HCT116 (cell line): ENCODE data around the gene NLRP5. TPM values are rescaled to one million over a fixed set of nuclear protein-coding genes. Genes with fewer than 3 reads are reported as not detected.
"Not testable (repeated sequence)": the region's sequence is repeated elsewhere in the genome, so short reads cannot be mapped to it uniquely, and the experiment has no call there.

Source experiments
- ATAC-seq: fragments of 200-7000 bp; cut with Tn5 transposase; 2 replicates; pipeline ENCODE4 v1.9.1; 2020; ENCODE audit warnings: mild to moderate bottlenecking, moderate library complexity
- BruUV-seq: library from RNA; stranded (reverse); fragments of 400-500 nt; replicated peaks from 2 replicates; lab custom pipeline; 2021; lab: Mats Ljungman, UMichigan
- CTCF ChIA-PET: fragments of 300-600 bp; sonication (Branson Sonifier 250); formaldehyde crosslinking; loops from one replicate; lab custom pipeline; 2021; ENCODE audit warnings: antibody characterized with exemption; lab: Charles Lee
- POLR2A ChIA-PET: fragments of 300-600, 350-600 bp; sonication (Branson Sonifier 250); formaldehyde crosslinking; loops from one replicate; lab custom pipeline; 2021; ENCODE audit warnings: antibody characterized with exemption; lab: Charles Lee
- RAD21 ChIA-PET, 2 experiments: fragments of 300-600 bp; sonication (Branson Sonifier 250); formaldehyde crosslinking; loops; one replicate each; lab custom pipeline; 2023; ENCODE audit warnings: low total read pairs in 2 of 2; ENCODE audit not compliant: uncharacterized antibody in 2 of 2, unreplicated experiment in 2 of 2, low non-redundant PET in 1 of 2; lab: Charles Lee
- DNase-seq: peaks from one replicate; pipeline ENCODE4 v3.0.0-alpha.2; 2010; ENCODE audit warnings: low read depth, low spot score
- H2AFZ ChIP-seq: fragments of 200-600 bp; shearing (Covaris generic), sonication (generic); 2 replicates; pipeline ENCODE4 v1.6.1; 2017; ENCODE audit warnings: low read depth, mixed run types, mixed read lengths, antibody characterized with exemption, low read length; ENCODE audit not compliant: poor library complexity, severe bottlenecking
- H3K27ac ChIP-seq: 2 replicates; pipeline ENCODE4 v1.5.1; 2012; ENCODE audit warnings: low read depth, low read length
- H3K27me3 ChIP-seq: fragments of 200-600 bp; sonication (generic); 2 replicates; pipeline ENCODE4 v1.6.1; 2016; ENCODE audit warnings: mixed run types, low read length, mixed read lengths; ENCODE audit not compliant: insufficient read depth
- H3K36me3 ChIP-seq, 2 experiments: fragments of 200-500 bp in 1 of 2; fragments of 200-600 bp in 1 of 2; sonication (Bioruptor generic) in 1 of 2; sonication (generic) in 1 of 2; 2 replicates each; pipeline versions ENCODE4 v1.5.1 to v1.6.1; 2014 to 2016; ENCODE audit warnings: low read length in 2 of 2, inconsistent platforms in 1 of 2, mixed read lengths in 1 of 2, mixed run types in 1 of 2; ENCODE audit not compliant: insufficient read depth in 2 of 2, control insufficient read depth in 1 of 2
- H3K4me1 ChIP-seq, 2 experiments: fragments of 200-600 bp in 1 of 2; sonication (generic) in 1 of 2; 2 replicates each; pipeline versions ENCODE4 v1.5.1 to v1.6.1; 2012 to 2017; ENCODE audit warnings: low read length in 2 of 2, inconsistent platforms in 1 of 2, mild to moderate bottlenecking in 1 of 2, mixed read lengths in 1 of 2, mixed run types in 1 of 2, moderate library complexity in 1 of 2; ENCODE audit not compliant: insufficient read depth in 2 of 2, control insufficient read depth in 1 of 2
- H3K4me2 ChIP-seq: fragments of 200-600 bp; sonication (generic); 2 replicates; pipeline ENCODE4 v1.6.1; 2017; ENCODE audit warnings: mixed run types, low read length, mixed read lengths
- H3K4me3 ChIP-seq, 2 experiments: fragments of 200-600 bp in 1 of 2; sonication (generic) in 1 of 2; replicated peaks in 1 of 2; 2 replicates each; pipeline ENCODE4 v1.5.1; 2011 to 2016; ENCODE audit warnings: low read length in 2 of 2, control low read depth in 1 of 2, low read depth in 1 of 2, mild to moderate bottlenecking in 1 of 2, mixed read lengths in 1 of 2, mixed run types in 1 of 2
- H3K79me2 ChIP-seq: fragments of 200-600 bp; sonication (generic); 2 replicates; pipeline ENCODE4 v1.6.1; 2017; ENCODE audit warnings: mild to moderate bottlenecking, mixed run types, low read length, moderate library complexity, mixed read lengths; ENCODE audit not compliant: insufficient read depth
- H3K9ac ChIP-seq: fragments of 200-600 bp; sonication (generic); 2 replicates; pipeline ENCODE4 v1.6.1; 2016; ENCODE audit warnings: low read length, mixed read lengths
- H3K9me2 ChIP-seq: fragments of 200-600 bp; sonication (generic), shearing (Covaris generic); 2 replicates; pipeline ENCODE4 v1.6.1; 2017; ENCODE audit warnings: mixed run types, mild to moderate bottlenecking, moderate library complexity; ENCODE audit not compliant: insufficient read depth
- H3K9me3 ChIP-seq, 2 experiments: fragments of 200-500 bp in 1 of 2; fragments of 200-600 bp in 1 of 2; sonication (Bioruptor generic) in 1 of 2; sonication (generic) in 1 of 2; 2 replicates each; pipeline ENCODE4 v1.6.1; 2014 to 2017; ENCODE audit warnings: low read length in 2 of 2, mixed read lengths in 2 of 2, inconsistent platforms in 1 of 2, low read depth in 1 of 2, mild to moderate bottlenecking in 1 of 2, mixed run types in 1 of 2, moderate library complexity in 1 of 2; ENCODE audit not compliant: control insufficient read depth in 1 of 2, insufficient read depth in 1 of 2
- H4K20me1 ChIP-seq: fragments of 200-600 bp; sonication (generic), shearing (Covaris generic); 2 replicates; pipeline ENCODE4 v1.6.1; 2017; ENCODE audit warnings: mixed run types, mild to moderate bottlenecking, moderate library complexity; ENCODE audit not compliant: insufficient read depth
- CEBPB ChIP-seq: IDR thresholded peaks from 2 replicates; pipeline ENCODE4 v1.6.1; 2012; ENCODE audit warnings: low read depth
- CTCF ChIP-seq, 3 experiments: fragments of 200-600 bp in 1 of 3; sonication (generic) in 1 of 3; IDR thresholded peaks in 2 of 3; conservative IDR thresholded peaks in 1 of 3; 2 replicates each; pipeline ENCODE4 v1.5.1; 2012 to 2017; ENCODE audit warnings: low read depth in 2 of 3, low read length in 2 of 3, antibody characterized with exemption in 1 of 3, borderline replicate concordance in 1 of 3, control low read depth in 1 of 3, mild to moderate bottlenecking in 1 of 3, mixed read lengths in 1 of 3, mixed run types in 1 of 3, moderate library complexity in 1 of 3; ENCODE audit not compliant: insufficient read depth in 1 of 3
- EZH2 ChIP-seq: fragments of 200-600 bp; sonication (generic); IDR thresholded peaks from 2 replicates; pipeline ENCODE4 v1.6.1; 2017; ENCODE audit warnings: antibody characterized with exemption, mixed run types
- MAX ChIP-seq: IDR thresholded peaks from 2 replicates; pipeline ENCODE4 v1.6.1; 2012
- RAD21 ChIP-seq: IDR thresholded peaks from 2 replicates; pipeline ENCODE4 v1.6.1; 2012; ENCODE audit warnings: low read depth, mild to moderate bottlenecking
- ZFX ChIP-seq: fragments of 450-650 bp; IDR thresholded peaks from 2 replicates; pipeline ENCODE4 v1.6.1; 2017
- intact Hi-C: fragments of 100-400 bp; cut with micrococcal nuclease; formaldehyde crosslinking; loops from 2 replicates; pipeline ENCODE4 v1.10.0; 2022
- total RNA-seq: library from RNA; stranded (reverse); gene quantifications from one replicate; pipeline ENCODE4 v1.2.1, GENCODE V29; 2021; ENCODE audit not compliant: unreplicated experiment
- TF ChIP-seq, protein P1 (sequence below): IDR thresholded peaks from 2 replicates; pipeline ENCODE4 v1.6.1; 2012

Gene NLRP5
- total RNA-seq, 1 experiment from 2014 or later: 0.30 TPM

GRCh38 chr19:56104423-56104822, 117.8 kb downstream of the NLRP5 start (continued):
- TF ChIP-seq CEBPB: no peak
- TF ChIP-seq MAX: no peak
- TF ChIP-seq, protein P1, sequence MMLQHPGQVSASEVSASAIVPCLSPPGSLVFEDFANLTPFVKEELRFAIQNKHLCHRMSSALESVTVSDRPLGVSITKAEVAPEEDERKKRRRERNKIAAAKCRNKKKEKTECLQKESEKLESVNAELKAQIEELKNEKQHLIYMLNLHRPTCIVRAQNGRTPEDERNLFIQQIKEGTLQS: no peak
- no peak for TF ChIP-seq EZH2
- TF ChIP-seq ZFX: no peak

GRCh38 chr19:56105090-56105701, 118.6 kb downstream of the NLRP5 start:
- no TSS peak for BruUV-seq

DNA sequence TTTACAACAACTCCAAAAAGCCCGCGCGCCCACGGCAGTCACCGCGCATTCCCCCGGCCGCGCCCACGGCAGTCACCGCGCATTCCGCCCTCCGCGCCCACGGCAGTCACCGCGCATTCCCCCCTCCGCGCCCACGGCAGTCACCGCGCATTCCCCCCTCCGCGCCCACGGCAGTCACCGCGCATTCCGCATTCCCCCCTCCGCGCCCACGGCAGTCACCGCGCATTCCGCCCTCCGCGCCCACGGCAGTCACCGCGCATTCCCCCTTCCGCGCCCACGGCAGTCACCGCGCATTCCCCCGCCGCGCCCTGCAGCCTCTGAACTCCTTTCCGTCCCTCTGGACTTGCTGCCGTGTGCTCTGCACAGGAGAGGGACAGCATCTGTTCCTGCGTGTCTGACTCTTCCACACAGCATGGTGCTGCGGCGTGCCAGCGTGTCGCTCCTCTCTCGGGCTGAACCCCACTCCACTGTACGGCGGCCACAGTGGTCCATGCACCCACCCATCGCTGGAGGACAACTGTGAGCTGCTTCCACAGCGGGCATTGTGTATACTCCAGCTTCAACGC, 119.3 kb downstream of the NLRP5 start:
- H3K9me2 ChIP-seq, H3K9me3 ChIP-seq, H3K4me2 ChIP-seq, H3K4me3 ChIP-seq, H2AFZ ChIP-seq, intact Hi-C loops, H3K36me3 ChIP-seq, H3K27ac ChIP-seq, BruUV-seq, H3K9ac ChIP-seq, H3K4me1 ChIP-seq, H4K20me1 ChIP-seq, RAD21 ChIA-PET, ATAC-seq, H3K27me3 ChIP-seq, POLR2A ChIA-PET, DNase-seq: not testable (repeated sequence)
- CTCF ChIA-PET: interaction anchor here (1.3 to 1.4 kb wide), 4 partner anchors 10 to 228 kb away, joined by 4 to 8 read pairs (median 6); no protein-coding TSS in a partner anchor
- peaks cover 94% of the 10 kb centered on the region for H3K79me2 ChIP-seq

More at GRCh38 chr19:56105090-56105701, 118.6 kb downstream of the NLRP5 start:
- H3K9ac ChIP-seq: no peak overlapping the region
- intact Hi-C loops: no loop called here
- no peaks in the 10 kb centered on the region for H3K27me3 ChIP-seq
- H3K4me1 ChIP-seq: peaks cover 0 to 9% of the 10 kb centered on the region in 2 experiments; a peak in 1 of 4 replicates
- RAD21 ChIA-PET: no interaction called here
- no peak overlapping the region for H3K27ac ChIP-seq
- H3K9me3 ChIP-seq: no peaks in the 10 kb centered on the region
- peak; percentile 90 for ATAC-seq
- peaks cover 0 to 9% of the 10 kb centered on the region in 2 experiments; a peak in 2 of 4 replicates for H3K36me3 ChIP-seq
- CTCF ChIA-PET: interaction anchor here (1.0 to 1.4 kb wide), 6 partner anchors 9 to 228 kb away, joined by 3 to 8 read pairs (median 4); no protein-coding TSS in a partner anchor
- no peak overlapping the region for H3K4me3 ChIP-seq
- no peaks in the 10 kb centered on the region for H3K9me2 ChIP-seq
- H2AFZ ChIP-seq: no peak overlapping the region
- TF ChIP-seq CTCF (IDR thresholded peaks at IDR 0.05 in 2 of 3, conservative IDR thresholded peaks at IDR 0.05 in 1 of 3; ENCODE audit: borderline replicate concordance in 1 of 3, insufficient read depth in 1 of 3, low read depth in 2 of 3, low read length in 2 of 3) (peak; percentile 25 to 75 (median 61); a peak in 4 of 6 replicates), RAD21 (no peak; the same call in 1 of the 2 replicates)
- POLR2A ChIA-PET: no interaction called here
- H3K79me2 ChIP-seq: peaks cover 94% of the 10 kb centered on the region
- no peak overlapping the region for H3K4me2 ChIP-seq
- peaks cover 4% of the 10 kb centered on the region; the same call in 1 of the 2 replicates for H4K20me1 ChIP-seq
- peak; percentile 15 for DNase-seq
